HEK293 (cell line): ENCODE measurements around the gene CCDC117.

ENCODE experiments used
- FEZF1 ChIP-seq: fragments of 450-650 bp; formaldehyde crosslinking; IDR thresholded peaks from 2 replicates; pipeline ENCODE4 v1.5.1; 2016; ENCODE audit warnings: missing biosample characterization, missing genetic modification characterization
- MZF1 ChIP-seq: fragments of 450-650 bp; formaldehyde crosslinking; IDR thresholded peaks from 2 replicates; pipeline ENCODE4 v1.5.1; 2017; ENCODE audit warnings: missing biosample characterization, missing genetic modification characterization, borderline replicate concordance
- RBAK ChIP-seq: fragments of 450-650 bp; formaldehyde crosslinking; IDR thresholded peaks from 2 replicates; pipeline ENCODE4 v1.5.1; 2016; ENCODE audit warnings: missing biosample characterization, missing genetic modification characterization
- TCF7L2 ChIP-seq: IDR thresholded peaks from 2 replicates; pipeline ENCODE4 v1.6.1; 2011; ENCODE audit warnings: low read depth, mild to moderate bottlenecking, inconsistent platforms, low read length, moderate library complexity, borderline replicate concordance
- TRIM28 ChIP-seq: IDR thresholded peaks from 2 replicates; pipeline ENCODE4 v1.6.1; 2011; ENCODE audit warnings: low read length, control low read depth, borderline replicate concordance
- ZBTB1 ChIP-seq: fragments of 450-650 bp; formaldehyde crosslinking; IDR thresholded peaks from 2 replicates; pipeline ENCODE4 v1.5.1; 2016; ENCODE audit warnings: missing biosample characterization, missing genetic modification characterization
- ZBTB21 ChIP-seq: fragments of 450-650 bp; formaldehyde crosslinking; IDR thresholded peaks from 2 replicates; pipeline ENCODE4 v1.5.1; 2017; ENCODE audit warnings: missing biosample characterization, missing genetic modification characterization
- ZFP37 ChIP-seq: fragments of 450-650 bp; formaldehyde crosslinking; IDR thresholded peaks from 2 replicates; pipeline ENCODE4 v1.5.1; 2016; ENCODE audit warnings: missing biosample characterization, missing genetic modification characterization
- ZFP69B ChIP-seq: fragments of 450-650 bp; formaldehyde crosslinking; IDR thresholded peaks from 2 replicates; pipeline ENCODE4 v1.5.1; 2016; ENCODE audit warnings: missing biosample characterization, missing genetic modification characterization
- ZNF112 ChIP-seq: fragments of 450-650 bp; formaldehyde crosslinking; IDR thresholded peaks from 2 replicates; pipeline ENCODE4 v1.5.0; 2017; ENCODE audit warnings: missing biosample characterization, missing genetic modification characterization
- ZNF16 ChIP-seq: fragments of 450-650 bp; formaldehyde crosslinking; IDR thresholded peaks from 2 replicates; pipeline ENCODE4 v1.5.1; 2016; ENCODE audit warnings: low read depth, missing biosample characterization, missing genetic modification characterization
- ZNF266 ChIP-seq: fragments of 450-650 bp; formaldehyde crosslinking; IDR thresholded peaks from 2 replicates; pipeline ENCODE4 v1.5.1; 2016; ENCODE audit warnings: missing biosample characterization, missing genetic modification characterization, low read depth
- ZNF280C ChIP-seq: fragments of 450-650 bp; formaldehyde crosslinking; IDR thresholded peaks from 2 replicates; pipeline ENCODE4 v1.5.1; 2016; ENCODE audit warnings: missing biosample characterization, missing genetic modification characterization
- ZNF341 ChIP-seq: fragments of 450-650 bp; formaldehyde crosslinking; IDR thresholded peaks from 2 replicates; pipeline ENCODE4; 2016; ENCODE audit warnings: low read depth, missing biosample characterization, missing genetic modification characterization
- ZNF549 ChIP-seq: fragments of 450-650 bp; IDR thresholded peaks from 2 replicates; pipeline ENCODE4 v1.5.1; 2018; ENCODE audit warnings: missing biosample characterization, missing genetic modification characterization, mild to moderate bottlenecking, inconsistent platforms, moderate library complexity
- ZNF555 ChIP-seq: fragments of 450-650 bp; formaldehyde crosslinking; conservative IDR thresholded peaks from 2 replicates; pipeline ENCODE4 v1.5.1; 2017; ENCODE audit warnings: missing biosample characterization, mild to moderate bottlenecking, missing genetic modification characterization, inconsistent platforms
- ZNF600 ChIP-seq: fragments of 450-650 bp; formaldehyde crosslinking; IDR thresholded peaks from 2 replicates; pipeline ENCODE4 v1.5.1; 2016; ENCODE audit warnings: missing biosample characterization, missing genetic modification characterization
- ZNF610 ChIP-seq: fragments of 450-650 bp; formaldehyde crosslinking; IDR thresholded peaks from 2 replicates; pipeline ENCODE4 v1.5.1; 2016; ENCODE audit warnings: missing biosample characterization, missing genetic modification characterization, borderline replicate concordance
- ZNF629 ChIP-seq: fragments of 450-650 bp; formaldehyde crosslinking; IDR thresholded peaks from 2 replicates; pipeline ENCODE4 v1.5.1; 2017; ENCODE audit warnings: missing biosample characterization, missing genetic modification characterization
- ZNF791 ChIP-seq: fragments of 450-650 bp; formaldehyde crosslinking; IDR thresholded peaks from 2 replicates; pipeline ENCODE4 v1.5.1; 2016; ENCODE audit warnings: missing biosample characterization, missing genetic modification characterization
- ZSCAN23 ChIP-seq: fragments of 450-650 bp; formaldehyde crosslinking; IDR thresholded peaks from 2 replicates; pipeline ENCODE4 v1.5.1; 2016; ENCODE audit warnings: missing biosample characterization, missing genetic modification characterization
- ZSCAN4 ChIP-seq: fragments of 450-650 bp; formaldehyde crosslinking; IDR thresholded peaks from 2 replicates; pipeline ENCODE4 v1.5.1; 2017; ENCODE audit warnings: missing biosample characterization, missing genetic modification characterization
- TF ChIP-seq, protein P1 (sequence below): fragments of 450-650 bp; formaldehyde crosslinking; IDR thresholded peaks from 2 replicates; pipeline ENCODE4 v1.5.1; 2016; ENCODE audit warnings: missing biosample characterization, missing genetic modification characterization
- TF ChIP-seq, protein P2 (sequence below): fragments of 450-650 bp; formaldehyde crosslinking; IDR thresholded peaks from 2 replicates; pipeline ENCODE4 v1.5.1; 2017; ENCODE audit warnings: missing biosample characterization, missing genetic modification characterization
- TF ChIP-seq, protein P3 (sequence below): fragments of 450-650 bp; formaldehyde crosslinking; IDR thresholded peaks from 2 replicates; pipeline ENCODE4 v1.5.1; 2016; ENCODE audit warnings: missing biosample characterization, missing genetic modification characterization
- TF ChIP-seq, protein P4 (sequence below): fragments of 450-650 bp; formaldehyde crosslinking; IDR thresholded peaks from 2 replicates; pipeline ENCODE4 v1.5.1; 2017; ENCODE audit warnings: missing biosample characterization, missing genetic modification characterization
- TF ChIP-seq, protein P5 (sequence below): fragments of 450-650 bp; formaldehyde crosslinking; IDR thresholded peaks from 2 replicates; pipeline ENCODE4 v1.5.1; 2016; ENCODE audit warnings: missing biosample characterization, missing genetic modification characterization

Gene CCDC117

GRCh38 chr22:28741785-28742561, 30.5 kb upstream of the CCDC117 start, which contains the start of the genes CHEK2 and HSCB (continued):
- TF ChIP-seq ZNF549 (no peak), ZSCAN23 (tag by site-specific recombination) (0 out of 2 replicates have a peak, but pooled peaks have one; percentile 63), ZNF600 (tag by site-specific recombination) (no peak), TRIM28 (peak; percentile 28; the same call in 1 of the 2 replicates), ZFP69B (tag by site-specific recombination) (no peak), ZNF610 (tag by site-specific recombination) (peak; percentile 89), ZNF629 (peak; percentile 40; the same call in 1 of the 2 replicates), ZNF266 (tag by site-specific recombination) (no peak), RBAK (no peak), ZBTB21 (tag by site-specific recombination) (peak; percentile 49; the same call in 1 of the 2 replicates), ZNF791 (no peak), FEZF1 (tag by site-specific recombination) (peak; percentile 58), ZNF16 (tag by site-specific recombination) (no peak), MZF1 (tag by site-specific recombination) (no peak), ZNF555 (tag by site-specific recombination) (no peak), ZBTB1 (tag by site-specific recombination) (no peak), ZNF280C (tag by site-specific recombination) (no peak), ZNF112 (tag by site-specific recombination) (no peak), ZFP37 (tag by site-specific recombination) (peak; percentile 67; the same call in 1 of the 2 replicates), TCF7L2 (no peak), ZNF341 (tag by site-specific recombination) (peak; percentile 91), ZSCAN4 (tag by site-specific recombination) (no peak)
- TF ChIP-seq, protein P1, sequence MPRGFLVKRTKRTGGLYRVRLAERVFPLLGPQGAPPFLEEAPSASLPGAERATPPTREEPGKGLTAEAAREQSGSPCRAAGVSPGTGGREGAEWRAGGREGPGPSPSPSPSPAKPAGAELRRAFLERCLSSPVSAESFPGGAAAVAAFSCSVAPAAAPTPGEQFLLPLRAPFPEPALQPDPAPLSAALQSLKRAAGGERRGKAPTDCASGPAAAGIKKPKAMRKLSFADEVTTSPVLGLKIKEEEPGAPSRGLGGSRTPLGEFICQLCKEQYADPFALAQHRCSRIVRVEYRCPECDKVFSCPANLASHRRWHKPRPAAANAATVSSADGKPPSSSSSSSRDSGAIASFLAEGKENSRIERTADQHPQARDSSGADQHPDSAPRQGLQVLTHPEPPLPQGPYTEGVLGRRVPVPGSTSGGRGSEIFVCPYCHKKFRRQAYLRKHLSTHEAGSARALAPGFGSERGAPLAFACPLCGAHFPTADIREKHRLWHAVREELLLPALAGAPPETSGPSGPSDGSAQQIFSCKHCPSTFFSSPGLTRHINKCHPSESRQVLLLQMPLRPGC (tag by site-specific recombination): peak; percentile 57; the same call in 1 of the 2 replicates
- TF ChIP-seq, protein P2, sequence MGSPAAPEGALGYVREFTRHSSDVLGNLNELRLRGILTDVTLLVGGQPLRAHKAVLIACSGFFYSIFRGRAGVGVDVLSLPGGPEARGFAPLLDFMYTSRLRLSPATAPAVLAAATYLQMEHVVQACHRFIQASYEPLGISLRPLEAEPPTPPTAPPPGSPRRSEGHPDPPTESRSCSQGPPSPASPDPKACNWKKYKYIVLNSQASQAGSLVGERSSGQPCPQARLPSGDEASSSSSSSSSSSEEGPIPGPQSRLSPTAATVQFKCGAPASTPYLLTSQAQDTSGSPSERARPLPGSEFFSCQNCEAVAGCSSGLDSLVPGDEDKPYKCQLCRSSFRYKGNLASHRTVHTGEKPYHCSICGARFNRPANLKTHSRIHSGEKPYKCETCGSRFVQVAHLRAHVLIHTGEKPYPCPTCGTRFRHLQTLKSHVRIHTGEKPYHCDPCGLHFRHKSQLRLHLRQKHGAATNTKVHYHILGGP (tag by site-specific recombination): no peak
- TF ChIP-seq, protein P3, sequence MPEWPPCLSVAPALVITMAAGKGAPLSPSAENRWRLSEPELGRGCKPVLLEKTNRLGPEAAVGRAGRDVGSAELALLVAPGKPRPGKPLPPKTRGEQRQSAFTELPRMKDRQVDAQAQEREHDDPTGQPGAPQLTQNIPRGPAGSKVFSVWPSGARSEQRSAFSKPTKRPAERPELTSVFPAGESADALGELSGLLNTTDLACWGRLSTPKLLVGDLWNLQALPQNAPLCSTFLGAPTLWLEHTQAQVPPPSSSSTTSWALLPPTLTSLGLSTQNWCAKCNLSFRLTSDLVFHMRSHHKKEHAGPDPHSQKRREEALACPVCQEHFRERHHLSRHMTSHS (tag by site-specific recombination): 0 out of 2 replicates have a peak, but pooled peaks have one; percentile 17
- TF ChIP-seq, protein P4, sequence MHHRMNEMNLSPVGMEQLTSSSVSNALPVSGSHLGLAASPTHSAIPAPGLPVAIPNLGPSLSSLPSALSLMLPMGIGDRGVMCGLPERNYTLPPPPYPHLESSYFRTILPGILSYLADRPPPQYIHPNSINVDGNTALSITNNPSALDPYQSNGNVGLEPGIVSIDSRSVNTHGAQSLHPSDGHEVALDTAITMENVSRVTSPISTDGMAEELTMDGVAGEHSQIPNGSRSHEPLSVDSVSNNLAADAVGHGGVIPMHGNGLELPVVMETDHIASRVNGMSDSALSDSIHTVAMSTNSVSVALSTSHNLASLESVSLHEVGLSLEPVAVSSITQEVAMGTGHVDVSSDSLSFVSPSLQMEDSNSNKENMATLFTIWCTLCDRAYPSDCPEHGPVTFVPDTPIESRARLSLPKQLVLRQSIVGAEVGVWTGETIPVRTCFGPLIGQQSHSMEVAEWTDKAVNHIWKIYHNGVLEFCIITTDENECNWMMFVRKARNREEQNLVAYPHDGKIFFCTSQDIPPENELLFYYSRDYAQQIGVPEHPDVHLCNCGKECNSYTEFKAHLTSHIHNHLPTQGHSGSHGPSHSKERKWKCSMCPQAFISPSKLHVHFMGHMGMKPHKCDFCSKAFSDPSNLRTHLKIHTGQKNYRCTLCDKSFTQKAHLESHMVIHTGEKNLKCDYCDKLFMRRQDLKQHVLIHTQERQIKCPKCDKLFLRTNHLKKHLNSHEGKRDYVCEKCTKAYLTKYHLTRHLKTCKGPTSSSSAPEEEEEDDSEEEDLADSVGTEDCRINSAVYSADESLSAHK (tag by site-specific recombination): peak; percentile 17
- TF ChIP-seq, protein P5, sequence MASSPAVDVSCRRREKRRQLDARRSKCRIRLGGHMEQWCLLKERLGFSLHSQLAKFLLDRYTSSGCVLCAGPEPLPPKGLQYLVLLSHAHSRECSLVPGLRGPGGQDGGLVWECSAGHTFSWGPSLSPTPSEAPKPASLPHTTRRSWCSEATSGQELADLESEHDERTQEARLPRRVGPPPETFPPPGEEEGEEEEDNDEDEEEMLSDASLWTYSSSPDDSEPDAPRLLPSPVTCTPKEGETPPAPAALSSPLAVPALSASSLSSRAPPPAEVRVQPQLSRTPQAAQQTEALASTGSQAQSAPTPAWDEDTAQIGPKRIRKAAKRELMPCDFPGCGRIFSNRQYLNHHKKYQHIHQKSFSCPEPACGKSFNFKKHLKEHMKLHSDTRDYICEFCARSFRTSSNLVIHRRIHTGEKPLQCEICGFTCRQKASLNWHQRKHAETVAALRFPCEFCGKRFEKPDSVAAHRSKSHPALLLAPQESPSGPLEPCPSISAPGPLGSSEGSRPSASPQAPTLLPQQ (tag by site-specific recombination): peak; percentile 64
